Endothelial cell of umbilical vein (primary cell): Measurements from ENCODE around the gene CST3.

Experiments used
- EZH2 ChIP-seq: IDR thresholded peaks from 2 replicates; pipeline ENCODE4 v1.6.1; 2012; ENCODE audit warnings: borderline replicate concordance, low read depth, mild to moderate bottlenecking, moderate library complexity, low read length, inconsistent platforms; ENCODE audit not compliant: severe bottlenecking
- GATA2 ChIP-seq: IDR thresholded peaks from 2 replicates; pipeline ENCODE4 v1.7.0; 2011; ENCODE audit warnings: low read depth, mild to moderate bottlenecking, moderate library complexity, mixed read lengths, low read length; ENCODE audit not compliant: insufficient read length, insufficient read depth
- JUN ChIP-seq: IDR thresholded peaks from 2 replicates; pipeline ENCODE4 v1.6.1; 2011; ENCODE audit warnings: borderline replicate concordance, low read depth; ENCODE audit not compliant: insufficient read length, insufficient read depth
- MYC ChIP-seq: IDR thresholded peaks from one replicate; pipeline ENCODE4 v1.6.1; 2011; ENCODE audit warnings: mild to moderate bottlenecking, low read depth, low read length
- POLR2A ChIP-seq: IDR thresholded peaks from 2 replicates; pipeline ENCODE4 v1.6.1; 2012; ENCODE audit warnings: low read depth, mild to moderate bottlenecking, control low read depth, low read length
- POLR2AphosphoS5 ChIP-seq: IDR thresholded peaks from 2 replicates; pipeline ENCODE4 v1.6.1; 2012; ENCODE audit warnings: low read depth, mild to moderate bottlenecking, control low read depth, low read length, moderate library complexity; ENCODE audit not compliant: insufficient read depth
- TF ChIP-seq, protein P1 (sequence below), 2 donors: IDR thresholded peaks; 1 replicate in 1 of 2; 2 replicates in 1 of 2; pipeline ENCODE4 v1.5.1; 2011; ENCODE audit warnings: low read length in 2 of 2, mild to moderate bottlenecking in 2 of 2, moderate library complexity in 2 of 2, control low read depth in 1 of 2, inconsistent platforms in 1 of 2, low read depth in 1 of 2; ENCODE audit not compliant: insufficient read depth in 1 of 2; ENCODE audit errors: extremely low read depth in 1 of 2
- TF ChIP-seq, protein P2 (sequence below): IDR thresholded peaks from 2 replicates; pipeline ENCODE4 v1.6.1; 2011; ENCODE audit not compliant: insufficient read depth, insufficient read length

DNA sequence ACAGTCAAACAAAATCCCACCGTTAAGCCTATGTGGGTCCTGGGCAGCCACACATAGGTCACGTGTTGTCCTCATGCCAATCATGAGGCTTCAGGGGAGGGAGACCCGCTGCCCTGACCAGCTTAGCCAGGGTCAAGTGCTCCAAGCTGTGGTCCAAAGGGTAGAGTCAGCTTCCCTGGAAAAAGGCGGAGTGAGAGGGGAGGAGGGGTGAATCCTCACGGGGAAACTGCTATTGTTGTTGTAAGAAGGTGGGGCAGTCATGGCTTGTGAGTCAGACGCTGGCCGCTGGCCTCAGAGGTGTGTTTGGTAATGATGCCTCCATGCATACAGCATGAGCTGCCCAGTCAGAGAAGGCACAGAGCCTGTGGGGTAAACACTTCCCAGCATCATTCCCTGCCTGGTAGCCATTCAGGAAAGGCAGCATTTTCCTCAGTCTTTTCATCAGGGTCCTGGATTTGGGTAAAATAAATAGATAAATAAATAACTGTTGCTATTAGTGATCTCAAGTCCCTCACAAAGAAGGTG lies 8.7 kb downstream of the CST3 start:
- TF ChIP-seq, protein P1, sequence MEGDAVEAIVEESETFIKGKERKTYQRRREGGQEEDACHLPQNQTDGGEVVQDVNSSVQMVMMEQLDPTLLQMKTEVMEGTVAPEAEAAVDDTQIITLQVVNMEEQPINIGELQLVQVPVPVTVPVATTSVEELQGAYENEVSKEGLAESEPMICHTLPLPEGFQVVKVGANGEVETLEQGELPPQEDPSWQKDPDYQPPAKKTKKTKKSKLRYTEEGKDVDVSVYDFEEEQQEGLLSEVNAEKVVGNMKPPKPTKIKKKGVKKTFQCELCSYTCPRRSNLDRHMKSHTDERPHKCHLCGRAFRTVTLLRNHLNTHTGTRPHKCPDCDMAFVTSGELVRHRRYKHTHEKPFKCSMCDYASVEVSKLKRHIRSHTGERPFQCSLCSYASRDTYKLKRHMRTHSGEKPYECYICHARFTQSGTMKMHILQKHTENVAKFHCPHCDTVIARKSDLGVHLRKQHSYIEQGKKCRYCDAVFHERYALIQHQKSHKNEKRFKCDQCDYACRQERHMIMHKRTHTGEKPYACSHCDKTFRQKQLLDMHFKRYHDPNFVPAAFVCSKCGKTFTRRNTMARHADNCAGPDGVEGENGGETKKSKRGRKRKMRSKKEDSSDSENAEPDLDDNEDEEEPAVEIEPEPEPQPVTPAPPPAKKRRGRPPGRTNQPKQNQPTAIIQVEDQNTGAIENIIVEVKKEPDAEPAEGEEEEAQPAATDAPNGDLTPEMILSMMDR (IDR thresholded peaks at IDR 0.05; ENCODE audit: extremely low read depth in 1 of 2, insufficient read depth in 1 of 2, low read depth in 1 of 2, low read length in 2 of 2), result no peak
- TF ChIP-seq GATA2, result no peak
- TF ChIP-seq POLR2A, result no peak
- TF ChIP-seq, protein P2, sequence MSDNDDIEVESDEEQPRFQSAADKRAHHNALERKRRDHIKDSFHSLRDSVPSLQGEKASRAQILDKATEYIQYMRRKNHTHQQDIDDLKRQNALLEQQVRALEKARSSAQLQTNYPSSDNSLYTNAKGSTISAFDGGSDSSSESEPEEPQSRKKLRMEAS, result no peak
- no peak for TF ChIP-seq EZH2
- peak; percentile 24 for TF ChIP-seq JUN
- peak; percentile 57 for TF ChIP-seq POLR2AphosphoS5
- TF ChIP-seq MYC, result no peak
